ENCODE data around the gene COQ10A.
"Not testable (repeated sequence)": the region's sequence is repeated elsewhere in the genome, so short reads cannot be mapped to it uniquely, and the experiment has no call there.

Gene COQ10A

DNA sequence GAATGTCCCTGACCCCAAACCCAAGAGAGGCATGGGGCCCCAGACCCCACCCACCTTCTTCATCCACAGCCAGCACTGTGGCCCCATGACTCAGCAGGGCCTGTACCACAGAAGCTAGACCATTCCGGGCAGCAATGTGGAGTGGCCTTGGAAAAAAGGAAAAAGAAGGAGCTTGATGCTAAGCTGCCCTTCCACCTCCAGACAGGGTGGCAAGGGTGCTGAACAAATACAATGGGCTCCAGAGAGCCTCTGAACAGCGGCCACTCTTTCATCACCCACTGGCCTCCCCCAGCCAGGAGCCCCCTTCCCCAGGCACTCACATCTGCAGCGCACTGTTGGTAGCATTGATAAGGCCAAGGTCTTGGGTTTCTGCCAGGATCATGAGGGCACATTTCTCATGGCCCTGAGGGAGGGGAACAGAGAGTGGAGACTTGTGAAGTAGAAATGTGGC, 23.0 kb upstream of the COQ10A start:
- no peak for DNase-seq (ENCODE audit: low read depth)

DNA sequence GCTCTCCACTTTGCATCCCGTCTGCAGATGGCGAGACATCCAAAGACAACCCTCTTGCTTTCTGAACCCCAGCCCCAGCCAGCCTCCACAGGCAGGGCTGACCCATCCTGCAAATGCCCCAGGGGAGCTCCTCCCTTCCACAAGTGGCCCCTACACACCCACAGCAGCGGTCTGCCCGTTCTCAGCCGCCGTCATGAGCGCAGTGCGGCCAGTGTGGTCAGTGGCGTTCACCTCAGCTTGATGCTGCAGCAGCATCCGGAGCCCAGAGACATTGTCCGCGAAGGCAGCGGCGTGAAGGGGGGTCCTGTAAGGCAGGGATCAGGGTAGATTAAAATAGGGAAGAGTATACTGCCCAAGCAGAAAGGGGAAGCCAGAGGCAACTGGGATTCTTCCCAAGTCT, 22.2 kb upstream of the COQ10A start:
- no peak for DNase-seq (ENCODE audit: low read depth)

DNA sequence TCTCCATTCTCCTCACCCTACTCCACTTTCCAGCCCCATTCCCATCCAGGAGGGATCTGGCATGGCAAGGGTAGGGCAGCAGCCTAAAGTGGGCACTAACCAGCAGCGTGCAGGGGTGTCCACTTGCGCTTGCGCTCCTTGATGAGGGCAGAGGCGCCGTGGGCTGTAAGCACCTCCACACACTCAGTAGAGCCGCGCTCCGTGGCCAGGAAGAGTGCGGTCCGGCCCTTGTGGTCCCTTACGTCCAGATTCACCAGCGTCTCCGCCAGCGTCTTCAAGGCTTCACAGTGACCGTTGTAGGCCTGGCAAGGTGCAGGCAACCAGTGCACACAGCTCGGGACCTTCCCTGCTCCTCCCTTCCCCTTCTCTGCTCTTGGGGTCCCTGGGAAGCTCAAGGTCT, 18.8 kb upstream of the COQ10A start:
- no peak for DNase-seq (ENCODE audit: low read depth)

DNA sequence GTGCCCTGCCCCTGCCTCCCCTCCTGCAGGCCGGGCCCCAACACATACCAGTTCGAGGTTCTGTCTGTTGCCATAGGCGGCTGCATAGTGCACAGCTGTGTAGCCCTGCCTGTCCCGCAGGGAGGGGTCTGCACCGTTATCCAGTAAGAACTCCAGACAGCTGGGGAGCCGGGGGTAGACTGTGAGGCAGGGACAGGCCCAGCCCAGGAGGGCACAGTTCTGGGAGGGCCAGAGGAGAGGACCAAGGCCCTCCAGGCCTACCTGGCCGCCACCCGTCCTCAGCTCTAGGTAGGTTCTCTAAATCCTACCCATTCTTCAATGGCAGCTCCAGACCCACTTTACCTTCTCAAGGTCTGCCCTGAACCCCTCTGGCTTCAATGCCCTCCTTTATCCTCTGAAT, 18.0 kb upstream of the COQ10A start:
- no peak for DNase-seq (ENCODE audit: low read depth)

DNA sequence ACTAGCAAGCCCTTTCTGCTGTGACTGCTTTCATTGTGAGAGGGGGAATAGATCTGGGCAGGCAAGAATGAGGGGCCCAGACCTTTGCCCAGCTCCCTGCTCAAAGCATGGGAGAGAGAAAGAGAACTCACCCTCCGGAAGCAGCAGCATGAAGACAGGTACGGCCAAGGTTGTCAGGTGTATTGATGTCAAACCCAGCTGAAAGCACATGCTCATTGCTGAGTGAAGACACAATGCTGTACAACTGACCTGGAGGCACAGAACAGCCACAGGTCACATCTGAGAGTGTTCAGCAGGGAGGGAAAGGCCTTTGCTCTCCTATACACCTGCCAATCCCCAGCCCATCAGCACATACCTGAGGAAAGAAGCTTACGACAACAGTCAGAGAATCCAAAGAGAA, 14.1 kb upstream of the COQ10A start:
- no peak for DNase-seq (ENCODE audit: low read depth)

DNA sequence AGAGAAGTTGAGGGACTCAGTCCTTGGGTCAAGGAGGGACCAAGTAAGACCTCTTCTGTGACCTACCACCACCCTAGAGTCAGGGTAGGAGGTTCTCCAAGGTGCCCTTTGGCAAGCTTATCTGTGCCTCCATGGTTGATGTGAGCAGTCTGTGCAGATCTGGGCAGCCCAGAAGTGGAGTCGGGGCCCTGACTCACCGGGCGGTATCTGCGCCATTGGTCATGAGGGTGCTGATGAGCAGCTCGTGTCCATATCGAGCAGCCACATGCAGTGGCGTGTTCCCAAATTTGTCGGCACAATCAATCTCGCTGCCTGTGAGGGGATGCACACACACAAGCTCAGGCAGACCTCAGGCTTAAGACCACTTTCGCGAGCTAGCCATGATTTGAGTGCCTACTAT, 13.7 kb upstream of the COQ10A start:
- no peak for DNase-seq (ENCODE audit: low read depth)

DNA sequence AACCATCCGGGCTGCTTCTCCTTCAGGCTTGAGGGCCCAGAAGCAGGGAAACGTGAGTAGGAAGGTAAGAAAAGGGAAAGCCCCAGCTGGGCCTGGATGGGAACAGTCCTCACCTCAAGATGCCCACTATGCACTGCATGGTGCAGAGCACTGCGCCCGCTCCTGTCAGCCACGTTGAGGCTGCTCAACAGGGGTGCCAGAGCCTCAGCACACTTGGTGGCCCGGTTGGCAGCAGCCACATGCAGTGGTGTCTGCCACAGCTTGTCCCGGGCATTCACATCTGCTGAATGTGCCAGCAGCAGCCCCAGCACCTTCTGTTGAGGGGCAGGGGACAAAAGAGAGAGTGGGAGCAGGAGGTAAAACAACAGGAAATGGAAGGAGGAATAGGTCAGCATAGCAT, 11.1 kb upstream of the COQ10A start:
- DNase-seq (ENCODE audit: low read depth), result no peak

DNA sequence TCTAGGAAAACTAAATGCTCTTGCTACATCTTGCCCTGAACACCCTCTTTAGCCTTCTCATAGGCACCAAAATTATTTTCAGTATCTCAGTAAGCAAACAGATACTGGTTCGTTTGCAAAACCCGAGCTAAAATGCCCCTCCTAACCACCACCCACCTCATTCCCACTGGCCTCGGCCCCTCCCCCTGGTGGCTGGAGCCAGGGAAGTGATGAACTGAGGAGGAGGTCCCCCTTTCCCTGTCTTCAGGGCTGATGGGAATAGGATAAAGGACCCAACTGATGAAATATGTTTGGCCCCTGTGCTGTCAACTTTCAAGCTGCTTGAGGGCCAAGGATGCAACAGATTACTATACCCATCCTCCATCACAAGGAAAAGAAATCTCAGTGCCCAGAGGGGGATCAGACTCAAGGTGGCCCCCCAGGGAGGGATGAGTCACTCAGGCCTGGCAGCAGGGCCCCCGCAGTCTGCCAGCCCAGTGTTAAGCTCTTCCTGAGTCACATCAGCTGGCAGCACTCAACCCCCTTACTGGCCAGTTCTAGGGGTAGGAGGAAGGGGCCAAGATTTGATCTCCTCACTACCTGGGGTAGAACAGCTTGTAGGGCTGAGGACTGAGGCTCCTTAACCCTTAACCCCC, 10.3 kb upstream of the COQ10A start:
- no peak for DNase-seq (ENCODE audit: low read depth)

DNA sequence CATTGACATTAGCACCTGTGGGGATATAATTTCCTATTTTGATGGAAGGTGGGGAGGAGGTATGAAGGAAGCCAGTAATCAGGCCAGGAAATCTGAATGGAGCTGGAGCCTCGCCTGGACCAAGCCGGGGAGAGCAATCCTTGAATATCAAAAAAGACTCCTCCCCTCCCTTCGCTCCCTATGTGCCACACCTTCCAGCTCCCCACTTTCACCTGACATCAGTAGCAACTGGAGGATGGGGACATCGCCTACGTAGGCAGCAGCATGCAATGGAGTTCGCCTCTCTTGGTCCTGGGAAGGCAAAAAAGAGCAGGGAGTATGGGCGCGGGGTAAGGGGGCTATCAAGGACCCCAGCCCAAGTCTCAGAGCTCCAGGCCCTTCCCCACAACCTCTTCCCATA, 9.7 kb upstream of the COQ10A start:
- DNase-seq (ENCODE audit: low read depth), result no peak

DNA sequence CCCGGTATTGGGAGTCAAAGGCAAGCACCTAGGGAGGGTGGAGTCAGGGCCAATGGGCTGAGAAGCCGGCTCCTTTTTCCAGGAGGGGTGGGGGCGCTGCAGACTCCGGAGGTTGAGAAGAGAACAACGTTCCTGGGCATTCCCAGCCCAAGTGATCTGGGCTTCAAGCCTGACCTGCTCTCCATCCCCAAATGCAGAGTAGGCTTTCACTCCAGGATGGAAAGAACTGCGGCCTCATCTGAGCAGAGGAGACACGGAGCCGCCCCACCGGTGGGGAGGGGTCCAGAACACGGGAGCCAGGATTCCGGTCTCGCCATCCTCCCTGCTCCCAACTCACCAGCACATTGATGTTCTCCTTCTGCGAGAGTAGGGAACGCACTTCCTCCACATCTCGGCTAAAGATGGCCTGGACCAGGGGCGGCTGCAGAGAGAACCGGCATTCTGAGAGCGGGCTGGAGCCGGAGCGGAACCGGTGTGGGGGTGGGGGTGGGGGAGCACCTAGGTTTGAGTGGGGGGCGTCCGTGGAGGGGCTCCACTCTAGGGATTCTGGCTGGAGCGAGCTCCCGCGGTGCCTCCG, 9.2 kb upstream of the COQ10A start:
- no peak for DNase-seq (ENCODE audit: low read depth)

DNA sequence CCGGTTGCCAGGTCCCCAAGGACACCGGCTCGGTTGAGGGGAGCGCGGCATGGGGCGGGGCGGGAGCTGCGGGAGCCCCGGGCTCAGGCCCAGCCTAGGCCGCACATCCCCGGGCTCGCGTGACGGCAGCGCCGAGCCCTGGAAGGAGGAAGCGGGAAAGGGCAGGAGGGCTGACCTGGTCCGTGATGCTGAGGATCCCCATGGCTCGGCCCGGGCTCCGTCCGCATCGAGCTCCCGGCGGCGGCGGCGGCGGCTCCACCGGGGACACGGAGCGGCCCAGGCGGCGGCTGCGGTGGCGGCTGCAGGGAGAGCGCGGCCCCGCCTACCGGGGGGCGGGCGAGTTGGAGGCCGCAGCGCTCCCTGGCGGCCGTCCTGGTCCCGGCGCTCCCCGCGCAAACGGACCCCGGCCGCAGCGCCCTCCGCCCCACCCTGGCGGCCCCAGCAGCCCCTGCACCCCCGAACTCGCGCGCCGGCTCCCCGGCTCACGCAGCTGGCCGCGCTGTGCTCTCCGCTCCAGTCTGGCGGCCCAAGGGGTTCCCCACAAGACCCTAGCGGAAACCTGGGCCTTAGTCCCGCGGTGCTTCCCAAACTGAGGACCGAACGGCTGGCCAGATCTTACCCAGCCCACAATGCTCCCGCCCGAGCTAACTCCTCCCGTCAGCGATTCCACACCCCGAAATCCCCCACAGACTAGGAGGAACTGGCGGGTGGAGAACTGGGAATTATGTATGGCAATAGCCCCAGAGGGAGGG, 8.5 kb upstream of the COQ10A start, which contains the start of gene ANKRD52:
Gene ANKRD52, minus strand, starts transcription at position 317 of the 752 bp plus-strand sequence. Its CDS starts 115 bp downstream, at position 202.
- peak; percentile 74 for DNase-seq (ENCODE audit: low read depth)

DNA sequence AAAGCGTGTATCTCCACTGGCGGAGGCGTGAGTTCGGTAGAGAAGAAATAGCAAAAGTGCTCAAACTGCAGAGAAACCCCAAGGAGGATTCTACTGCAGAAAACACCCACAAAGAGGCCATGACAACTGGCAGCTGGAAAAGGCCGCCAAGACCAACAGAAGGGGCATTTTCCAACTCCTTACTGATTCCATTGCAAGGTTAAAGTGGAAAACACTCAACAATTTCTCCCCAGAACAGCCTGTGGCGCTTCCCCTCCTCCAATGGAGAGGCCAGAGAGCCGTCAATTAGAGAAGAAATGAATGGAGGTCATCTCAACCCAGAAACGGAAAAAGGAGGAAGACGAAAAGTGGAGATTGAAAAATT, 7.9 kb upstream of the COQ10A start:
- no peak for DNase-seq (ENCODE audit: low read depth)

DNA sequence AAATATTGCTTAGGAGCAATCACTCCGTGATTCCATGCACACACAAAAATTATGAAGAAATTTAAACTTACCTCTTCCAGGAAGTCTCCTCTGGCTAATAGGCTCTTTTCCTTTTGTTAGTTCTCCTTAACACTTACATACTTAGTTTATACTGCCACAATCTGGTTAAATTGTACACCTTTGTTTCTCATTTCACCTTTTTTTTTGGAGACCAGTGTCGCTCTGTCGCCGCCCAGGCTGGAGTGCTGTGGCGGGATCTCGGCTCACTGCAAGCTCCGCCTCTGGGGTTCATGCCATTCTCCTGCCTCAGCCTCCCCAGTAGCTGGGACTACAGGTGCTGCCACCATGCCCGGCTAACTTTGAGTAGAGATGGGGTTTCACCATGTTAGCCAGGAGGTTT, 6.4 kb upstream of the COQ10A start:
- no peak for DNase-seq (ENCODE audit: low read depth)

DNA sequence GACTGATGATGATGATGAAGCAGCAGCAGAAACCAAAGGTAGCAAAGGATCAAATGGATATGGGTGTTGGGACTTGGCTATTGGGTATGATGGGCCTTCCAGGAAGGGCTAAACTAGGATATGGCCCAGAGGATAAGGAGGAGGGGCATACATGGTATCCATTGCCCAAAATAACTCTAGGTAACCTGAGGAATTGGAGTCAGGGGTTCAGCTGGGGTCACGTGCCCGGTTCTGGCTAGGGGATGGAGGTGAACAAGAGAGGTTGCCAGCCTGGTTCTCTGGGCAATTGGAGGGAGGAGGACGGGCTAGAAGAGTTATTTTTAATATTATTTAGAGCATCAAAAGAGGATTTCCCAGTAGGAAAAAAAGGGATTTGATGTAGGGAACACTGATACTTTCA, 5.8 kb upstream of the COQ10A start:
- no peak for DNase-seq (ENCODE audit: low read depth)

DNA sequence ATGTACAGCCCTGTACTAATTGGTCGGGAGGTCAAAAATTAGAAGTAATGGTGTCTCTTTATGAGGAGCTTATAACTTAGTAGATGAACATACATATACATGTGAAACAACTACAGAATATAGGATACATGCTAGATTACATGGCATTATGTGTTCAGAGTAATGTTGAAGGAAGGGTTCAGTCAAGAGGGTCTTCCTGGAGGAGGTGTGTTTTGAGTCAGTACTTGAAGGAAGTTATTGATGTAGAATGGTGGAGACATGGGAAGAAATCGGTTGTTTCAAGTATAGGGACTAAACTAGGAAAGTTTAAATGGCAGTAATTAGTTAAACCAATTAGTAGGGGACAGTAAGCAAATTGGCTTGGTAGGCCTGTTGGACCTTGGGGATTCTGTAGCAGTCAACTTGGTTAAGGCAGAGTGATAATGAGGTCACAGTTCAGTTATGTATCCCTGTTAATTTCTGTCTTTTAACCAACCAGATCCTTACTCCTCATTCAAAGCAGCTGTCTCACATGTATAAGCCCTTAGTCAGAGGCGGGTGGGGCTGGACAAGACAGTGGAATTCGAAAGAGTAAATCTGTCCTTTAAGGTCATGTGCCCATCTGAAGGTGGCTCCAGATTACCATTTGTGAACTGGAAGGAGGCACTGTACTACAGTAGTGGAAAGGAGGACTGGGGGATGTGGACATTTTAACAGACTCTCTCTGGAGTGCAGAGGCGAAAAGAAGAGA, 5.1 kb upstream of the COQ10A start:
- no peak for DNase-seq (ENCODE audit: low read depth)

DNA sequence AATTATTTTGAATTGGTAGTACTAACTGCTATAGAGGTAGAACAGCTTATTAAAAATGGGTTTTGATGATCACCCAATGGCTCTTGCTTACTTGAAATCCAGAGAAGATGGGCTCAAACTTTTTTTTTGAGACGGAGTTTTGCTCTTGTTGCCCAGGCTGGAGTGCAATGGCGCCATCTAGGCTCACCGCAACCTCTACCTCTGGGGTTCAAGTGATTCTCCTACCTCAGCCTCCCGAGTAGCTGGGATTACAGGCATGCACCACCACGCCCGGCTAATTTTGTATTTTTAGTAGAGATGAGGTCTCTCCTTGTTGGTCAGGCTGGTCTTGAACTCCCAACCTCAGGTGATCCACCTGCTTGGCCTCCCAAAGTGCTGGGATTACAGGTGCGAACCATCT, 3.8 kb upstream of the COQ10A start:
- not testable (repeated sequence) for DNase-seq (ENCODE audit: low read depth)

DNA sequence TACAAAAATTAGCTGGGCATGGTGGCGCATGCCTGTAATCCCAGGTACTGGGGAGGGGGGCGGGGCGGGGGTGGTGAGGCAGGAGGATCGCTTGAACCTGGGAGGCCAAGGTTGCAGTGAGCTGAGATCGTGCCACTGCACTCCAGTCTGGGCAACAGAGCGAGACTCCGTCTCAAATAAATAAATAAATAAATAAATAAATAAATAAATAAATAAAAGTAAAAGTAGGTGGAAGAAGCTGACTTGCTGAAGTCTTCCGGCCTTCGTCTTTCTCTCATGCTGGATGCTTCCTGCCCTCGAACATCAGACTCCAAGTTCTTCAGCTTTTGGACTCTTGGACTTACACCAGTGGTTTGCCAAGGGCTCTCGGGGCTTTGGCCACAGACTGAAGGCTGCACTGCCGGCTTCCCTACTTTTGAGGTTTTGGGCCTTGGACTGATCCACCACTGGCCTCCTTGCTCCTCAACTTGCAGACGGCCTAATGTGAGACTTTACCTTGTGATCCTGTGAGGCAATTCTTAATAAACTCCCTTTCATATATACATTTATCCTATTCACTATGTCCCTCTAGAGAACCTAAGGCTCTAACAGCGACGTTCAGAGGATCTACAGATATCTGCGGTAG, 562 bp upstream of the COQ10A start:
- DNase-seq (ENCODE audit: low read depth), result not testable (repeated sequence)

DNA sequence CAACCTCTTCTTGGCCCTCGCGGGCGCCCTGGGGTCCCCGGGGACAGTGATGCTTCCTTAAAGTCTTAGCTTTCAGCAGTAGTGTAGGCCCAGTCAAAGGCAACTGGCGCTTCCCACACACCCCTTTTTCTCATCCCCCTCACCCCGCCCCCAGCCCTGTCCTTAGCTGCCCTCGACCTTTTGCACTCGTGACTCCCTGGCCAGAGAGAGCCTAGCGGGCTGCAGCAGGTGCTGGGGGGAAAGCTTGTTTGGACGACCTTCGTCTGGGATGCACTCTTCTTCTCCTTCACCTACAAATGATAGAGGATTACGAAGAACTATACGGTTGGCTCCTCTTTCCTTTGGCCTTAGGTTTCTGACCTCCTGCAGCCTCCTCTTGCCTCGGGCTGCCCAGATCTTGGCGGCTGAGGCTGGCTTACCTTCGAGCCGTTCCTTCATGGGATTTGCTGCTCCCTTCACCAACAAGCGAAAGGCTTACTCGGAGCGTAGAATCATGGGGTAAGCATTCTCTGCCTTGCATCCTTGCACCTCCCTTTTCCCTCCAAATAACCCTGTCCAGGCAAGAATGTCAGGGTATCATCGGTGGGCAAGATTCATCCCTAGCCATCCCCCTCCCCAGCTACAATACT, 815 bp downstream of the COQ10A start:
- DNase-seq (ENCODE audit: low read depth), result no peak

DNA sequence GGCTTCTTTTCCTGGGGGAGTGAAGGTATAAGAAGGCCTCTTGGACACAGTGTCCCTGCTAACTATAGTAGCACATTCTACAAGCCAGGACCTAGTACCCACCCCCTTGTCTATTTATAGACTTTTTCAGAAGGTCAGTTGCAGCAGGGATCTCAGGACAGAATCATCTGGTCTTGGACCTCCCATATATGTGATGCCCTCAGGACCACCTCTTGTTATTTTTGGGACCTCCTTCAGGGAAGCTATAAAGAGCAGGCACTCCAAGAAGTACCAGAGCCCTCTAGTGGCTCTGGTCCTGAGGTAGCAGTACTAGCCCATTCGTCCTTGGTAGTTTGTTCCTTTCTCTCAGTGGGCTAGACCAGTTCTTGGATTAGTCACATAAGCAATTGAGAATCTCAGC, 4.3 kb downstream of the COQ10A start:
- no peak for DNase-seq (ENCODE audit: low read depth)

DNA sequence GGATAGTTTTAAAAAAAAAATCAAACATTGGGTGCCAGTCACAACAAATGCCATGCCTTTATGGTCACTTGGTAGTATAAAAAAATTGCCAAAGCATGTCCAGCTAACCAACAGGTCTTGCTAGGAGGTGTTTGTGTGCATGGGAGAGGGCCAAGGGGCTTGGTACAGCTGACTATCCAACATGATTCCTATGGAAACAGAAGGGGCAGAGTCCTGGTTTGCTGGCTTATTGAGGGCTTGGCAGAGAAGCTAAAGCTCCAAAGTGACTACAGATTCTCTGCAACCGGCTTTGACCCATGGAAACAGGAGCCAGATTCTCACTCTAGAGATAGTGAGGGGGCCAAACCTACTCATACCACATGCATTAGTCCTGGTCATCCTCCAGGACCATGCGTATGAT, 5.7 kb downstream of the COQ10A start:
- not testable (repeated sequence) for DNase-seq (ENCODE audit: low read depth)

DNA sequence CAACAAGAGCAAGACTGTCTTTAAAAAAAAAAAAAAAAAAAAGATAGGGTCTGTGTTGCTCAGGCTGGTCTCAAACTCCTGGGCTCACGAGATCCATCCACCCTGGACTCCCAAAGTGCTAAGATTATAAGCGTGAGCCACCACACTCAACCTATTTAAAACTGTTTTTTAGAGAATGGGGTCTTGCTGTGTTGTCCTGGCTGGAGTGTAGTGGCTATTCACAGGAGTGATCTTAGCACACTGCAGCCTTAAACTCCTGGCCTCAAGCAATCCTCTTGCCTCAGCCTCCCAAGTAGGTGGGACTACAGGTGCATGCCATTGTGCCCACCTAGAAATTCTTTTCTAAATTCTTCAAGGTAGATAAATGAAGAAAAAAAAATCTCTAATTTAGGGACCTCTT, 7.6 kb downstream of the COQ10A start:
- no peak for DNase-seq (ENCODE audit: low read depth)

DNA sequence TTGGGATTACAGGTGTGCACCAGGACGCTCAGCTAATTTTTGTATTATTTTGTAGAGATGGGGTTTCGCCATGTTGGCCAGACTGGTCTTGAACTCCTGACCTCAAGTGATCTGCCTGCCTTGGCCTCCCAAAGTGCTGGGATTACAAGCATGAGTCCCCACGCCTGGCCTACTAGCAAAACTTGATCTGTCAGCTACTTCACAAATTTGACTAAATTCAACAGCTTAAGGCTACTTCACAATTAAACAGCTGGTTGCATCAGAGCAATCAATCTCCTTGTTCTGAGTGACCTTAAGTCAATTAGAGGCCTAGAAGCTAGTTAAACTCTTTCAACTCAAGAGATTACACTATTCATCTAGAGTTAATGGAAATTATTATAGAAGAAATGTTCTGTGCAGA, 12.2 kb downstream of the COQ10A start:
- no peak for DNase-seq (ENCODE audit: low read depth)
